ENCODE results near the gene BET1. TPM values are rescaled to one million over a fixed set of nuclear protein-coding genes. Genes with fewer than 3 reads are reported as not detected.

BET1 gene
- total RNA-seq, 1 experiment from 2014 or later: 17.2 TPM

- Histone ChIP-seq H3K9ac (ENCODE audit: low read length) (no peak overlapping the region), H3K4me1 (ENCODE audit: control insufficient read depth in 1 of 2, insufficient read depth in 2 of 2, low read length in 2 of 2) (no peaks in the 10 kb centered on the region), H3K27ac (ENCODE audit: low read depth, low read length) (no peak overlapping the region), H3K4me2 (ENCODE audit: low read length) (no peak overlapping the region), H3K4me3 (replicated peaks in 1 of 2; ENCODE audit: low read depth in 1 of 2, low read length in 2 of 2) (no peak overlapping the region), H3K79me2 (ENCODE audit: insufficient read depth, low read length) (no peaks in the 10 kb centered on the region), H3K27me3 (ENCODE audit: insufficient read depth, low read length) (no peaks in the 10 kb centered on the region), H3K9me3 (ENCODE audit: control insufficient read depth in 1 of 2, insufficient read depth in 1 of 2, low read depth in 1 of 2, low read length in 2 of 2) (no peaks in the 10 kb centered on the region), H2AFZ (ENCODE audit: low read depth, low read length, poor library complexity, severe bottlenecking) (no peak overlapping the region), H3K36me3 (ENCODE audit: control insufficient read depth in 1 of 2, insufficient read depth in 2 of 2, low read length in 2 of 2) (no peaks in the 10 kb centered on the region), H4K20me1 (ENCODE audit: insufficient read depth) (no peaks in the 10 kb centered on the region), H3K9me2 (ENCODE audit: insufficient read depth) (no peaks in the 10 kb centered on the region)
- RAD21 ChIA-PET (ENCODE audit: low non-redundant PET in 1 of 2, low total read pairs in 2 of 2, uncharacterized antibody in 2 of 2, unreplicated experiment in 2 of 2): no interaction called here
- BruUV-seq (replicated peaks): no TSS peak
- ATAC-seq: no peak
- intact Hi-C loops (cut with micrococcal nuclease): no loop called here
- DNase-seq (ENCODE audit: low read depth, low spot score): no peak
- TF ChIP-seq SP1 (IDR thresholded peaks at IDR 0.05; ENCODE audit: low read depth) (no peak), EZH2phosphoT487 (IDR thresholded peaks at IDR 0.05; ENCODE audit: borderline replicate concordance) (no peak)
- CTCF ChIA-PET: no interaction called here
- POLR2A ChIA-PET: no interaction called here
Measured at GRCh38 chr7:93981480-93981874, 22.7 kb downstream of the BET1 start.

GRCh38 chr7:93980744-93981479 is 23.2 kb downstream of the BET1 start:
- H3K4me1 ChIP-seq (ENCODE audit: control insufficient read depth in 1 of 2, insufficient read depth in 2 of 2, low read length in 2 of 2): no peaks in the 10 kb centered on the region
- RAD21 ChIA-PET (ENCODE audit: low non-redundant PET in 1 of 2, low total read pairs in 2 of 2, uncharacterized antibody in 2 of 2, unreplicated experiment in 2 of 2): no interaction called here
- TF ChIP-seq JUND (IDR thresholded peaks at IDR 0.05) (no peak), SRF (IDR thresholded peaks at IDR 0.05; ENCODE audit: low read depth) (no peak), REST (IDR thresholded peaks at IDR 0.05; ENCODE audit: low read depth) (no peak), POLR2A (IDR thresholded peaks at IDR 0.05; ENCODE audit: borderline replicate concordance, extremely low read depth, insufficient read depth, insufficient read length) (no peak), ATF3 (IDR thresholded peaks at IDR 0.05) (no peak), ZFX (IDR thresholded peaks at IDR 0.05) (no peak), FOSL1 (IDR thresholded peaks at IDR 0.05; ENCODE audit: low read depth) (no peak), ZNF274 (IDR thresholded peaks at IDR 0.05; ENCODE audit: low read depth, low read length) (no peak), EZH2phosphoT487 (IDR thresholded peaks at IDR 0.05; ENCODE audit: borderline replicate concordance) (no peak), ZBTB33 (IDR thresholded peaks at IDR 0.05; ENCODE audit: extremely low read depth, insufficient replicate concordance, low read length) (no peak), RAD21 (IDR thresholded peaks at IDR 0.05; ENCODE audit: low read depth) (no peak), SIN3A (IDR thresholded peaks at IDR 0.05; ENCODE audit: low read depth) (no peak), YY1 (IDR thresholded peaks at IDR 0.05; ENCODE audit: extremely low read depth, insufficient replicate concordance, low read depth, low read length) (no peak), POLR2AphosphoS5 (IDR thresholded peaks at IDR 0.05; ENCODE audit: low read depth, low read length) (no peak), ELF1 (IDR thresholded peaks at IDR 0.05; ENCODE audit: borderline replicate concordance, low read depth) (no peak)

More at GRCh38 chr7:93980744-93981479, 23.2 kb downstream of the BET1 start:
- no peak for DNase-seq (ENCODE audit: low read depth, low spot score)
- no peaks in the 10 kb centered on the region for H3K79me2 ChIP-seq (ENCODE audit: insufficient read depth, low read length)
- H3K27me3 ChIP-seq (ENCODE audit: insufficient read depth, low read length): no peaks in the 10 kb centered on the region
- intact Hi-C loops (cut with micrococcal nuclease): no loop called here
- ATAC-seq: no peak
- H3K36me3 ChIP-seq (ENCODE audit: control insufficient read depth in 1 of 2, insufficient read depth in 2 of 2, low read length in 2 of 2): no peaks in the 10 kb centered on the region
- H3K4me2 ChIP-seq (ENCODE audit: low read length): no peak overlapping the region
- H2AFZ ChIP-seq (ENCODE audit: low read depth, low read length, poor library complexity, severe bottlenecking): no peak overlapping the region
- CTCF ChIA-PET: no interaction called here
- H4K20me1 ChIP-seq (ENCODE audit: insufficient read depth): no peaks in the 10 kb centered on the region
- H3K4me3 ChIP-seq (replicated peaks in 1 of 2; ENCODE audit: low read depth in 1 of 2, low read length in 2 of 2): no peak overlapping the region
- H3K27ac ChIP-seq (ENCODE audit: low read depth, low read length): no peak overlapping the region
- no peaks in the 10 kb centered on the region for H3K9me2 ChIP-seq (ENCODE audit: insufficient read depth)
- BruUV-seq (replicated peaks): no TSS peak
- no peak overlapping the region for H3K9ac ChIP-seq (ENCODE audit: low read length)
- POLR2A ChIA-PET: no interaction called here
- H3K9me3 ChIP-seq (ENCODE audit: control insufficient read depth in 1 of 2, insufficient read depth in 1 of 2, low read depth in 1 of 2, low read length in 2 of 2): no peaks in the 10 kb centered on the region

All from HCT116 (cell line).